ENCODE measurements around the gene DIAPH3. TPM values are rescaled to one million over a fixed set of nuclear protein-coding genes. Genes with fewer than 3 reads are reported as not detected.
A peak's percentile ranks its signal among the peaks of the same experiment; 100 is the strongest.
"Not testable (repeated sequence)": the region's sequence is repeated elsewhere in the genome, so short reads cannot be mapped to it uniquely, and the experiment has no call there.

Gene DIAPH3
- 16.9 TPM for polyA plus RNA-seq (ENCODE audit: insufficient read length)
- long read RNA-seq, donor 1, full-length matches to known transcripts = 3 of 3 reads
- long read RNA-seq, donor 1, partial matches to known transcripts = 0 of 3 reads
- long read RNA-seq, donor 1, other reads (novel, unspliced or antisense) = 0 of 3 reads
- long read RNA-seq, donor 2 = 0 reads
- long read RNA-seq, donor 3, full-length matches to known transcripts = 1 of 1 reads
- long read RNA-seq, donor 3, partial matches to known transcripts = 0 of 1 reads
- long read RNA-seq, donor 3, other reads (novel, unspliced or antisense) = 0 of 1 reads
- long read RNA-seq, donor 4 = 0 reads
- long read RNA-seq, donor 5, full-length matches to known transcripts = 3 of 3 reads
- long read RNA-seq, donor 5, partial matches to known transcripts = 0 of 3 reads
- long read RNA-seq, donor 5, other reads (novel, unspliced or antisense) = 0 of 3 reads
- long read RNA-seq, donor 6, partial matches to known transcripts = 0 of 1 reads
- long read RNA-seq, donor 6, other reads (novel, unspliced or antisense) = 0 of 1 reads
- long read RNA-seq, donor 7, partial matches to known transcripts = 0 of 1 reads
- long read RNA-seq, donor 7, other reads (novel, unspliced or antisense) = 0 of 1 reads
- long read RNA-seq, donor 8 = 0 reads

- peak; percentile 95 for DNase-seq
These were observed at the start of gene DIAPH3 for GRCh38 chr13:60163478-60164233. DIAPH3 (minus strand) TSS chr13:60163928; CDS start chr13:60163766, 162 bp downstream.

- no peak for DNase-seq
These were observed 49.6 kb upstream of the DIAPH3 start for GRCh38 chr13:60213236-60213744.

- DNase-seq = no peak
These were observed 47.8 kb upstream of the DIAPH3 start for GRCh38 chr13:60211548-60211947.

GRCh38 chr13:60210510-60211330 is 47.0 kb upstream of the DIAPH3 start:
- DNase-seq = no peak

- not testable (repeated sequence) for DNase-seq
These were observed 41.8 kb upstream of the DIAPH3 start for GRCh38 chr13:60205499-60205898.

- no peak for DNase-seq
These were observed 37.6 kb upstream of the DIAPH3 start for GRCh38 chr13:60201286-60201685.

- not testable (repeated sequence) for DNase-seq
These were observed 32.2 kb upstream of the DIAPH3 start for GRCh38 chr13:60195893-60196292.

- DNase-seq = no peak
These were observed 19.2 kb upstream of the DIAPH3 start for GRCh38 chr13:60182907-60183306.

- DNase-seq = no peak
These were observed 14.6 kb upstream of the DIAPH3 start for GRCh38 chr13:60178327-60178726.

- DNase-seq = no peak
These were observed 11.8 kb upstream of the DIAPH3 start for GRCh38 chr13:60175571-60175970.

- no peak for DNase-seq
These were observed 10.4 kb upstream of the DIAPH3 start for GRCh38 chr13:60174113-60174512.

GRCh38 chr13:60172111-60172510 is 8.4 kb upstream of the DIAPH3 start:
- no peak for DNase-seq

GRCh38 chr13:60170414-60170813 is 6.7 kb upstream of the DIAPH3 start:
- no peak for DNase-seq

GRCh38 chr13:60169239-60170031 is 5.7 kb upstream of the DIAPH3 start:
- DNase-seq = no peak

- no peak for DNase-seq
These were observed 3.4 kb upstream of the DIAPH3 start for GRCh38 chr13:60167121-60167520.

- no peak for DNase-seq
These were observed 1.8 kb upstream of the DIAPH3 start for GRCh38 chr13:60165391-60166099.

- peak; percentile 28 for DNase-seq
These were observed 634 bp upstream of the DIAPH3 start for GRCh38 chr13:60164234-60164889.

- DNase-seq = no peak
These were observed 1.6 kb downstream of the DIAPH3 start for GRCh38 chr13:60162096-60162495.

GRCh38 chr13:60158321-60158801 is 5.4 kb downstream of the DIAPH3 start:
- peak; percentile 33 for DNase-seq
